C4-2B (cell line): Measurements from ENCODE around the gene EXOC3L2.
"Not testable (repeated sequence)": the region's sequence is repeated elsewhere in the genome, so short reads cannot be mapped to it uniquely, and the experiment has no call there.

Source experiments
- ZFX ChIP-seq: fragments of 450-650 bp; IDR thresholded peaks from 2 replicates; pipeline ENCODE4 v1.6.1; 2017
- TF ChIP-seq, protein P1 (sequence below): fragments of 450-650 bp; conservative IDR thresholded peaks from 2 replicates; pipeline ENCODE4 v1.5.1; 2017; ENCODE audit warnings: mild to moderate bottlenecking

DNA sequence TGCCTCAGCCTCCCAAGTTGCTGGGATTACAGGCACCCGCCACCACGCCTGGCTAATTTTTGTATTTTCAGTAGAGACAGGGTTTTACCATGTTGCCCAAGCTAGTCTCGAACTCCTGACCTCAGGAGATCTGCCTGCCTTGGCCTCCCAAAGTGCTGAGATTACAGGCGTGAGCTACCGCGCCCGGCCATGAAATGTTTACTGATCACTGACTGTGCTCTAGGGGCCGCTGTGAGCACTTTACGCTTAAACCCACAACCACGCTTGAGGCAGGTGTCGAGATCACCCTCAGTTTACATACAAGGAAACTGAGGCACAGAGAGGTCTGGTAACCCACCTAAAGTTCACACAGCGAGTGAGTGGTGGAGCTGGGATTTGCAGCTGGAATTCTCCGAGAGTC lies 24.7 kb upstream of the EXOC3L2 start:
- TF ChIP-seq, protein P1, sequence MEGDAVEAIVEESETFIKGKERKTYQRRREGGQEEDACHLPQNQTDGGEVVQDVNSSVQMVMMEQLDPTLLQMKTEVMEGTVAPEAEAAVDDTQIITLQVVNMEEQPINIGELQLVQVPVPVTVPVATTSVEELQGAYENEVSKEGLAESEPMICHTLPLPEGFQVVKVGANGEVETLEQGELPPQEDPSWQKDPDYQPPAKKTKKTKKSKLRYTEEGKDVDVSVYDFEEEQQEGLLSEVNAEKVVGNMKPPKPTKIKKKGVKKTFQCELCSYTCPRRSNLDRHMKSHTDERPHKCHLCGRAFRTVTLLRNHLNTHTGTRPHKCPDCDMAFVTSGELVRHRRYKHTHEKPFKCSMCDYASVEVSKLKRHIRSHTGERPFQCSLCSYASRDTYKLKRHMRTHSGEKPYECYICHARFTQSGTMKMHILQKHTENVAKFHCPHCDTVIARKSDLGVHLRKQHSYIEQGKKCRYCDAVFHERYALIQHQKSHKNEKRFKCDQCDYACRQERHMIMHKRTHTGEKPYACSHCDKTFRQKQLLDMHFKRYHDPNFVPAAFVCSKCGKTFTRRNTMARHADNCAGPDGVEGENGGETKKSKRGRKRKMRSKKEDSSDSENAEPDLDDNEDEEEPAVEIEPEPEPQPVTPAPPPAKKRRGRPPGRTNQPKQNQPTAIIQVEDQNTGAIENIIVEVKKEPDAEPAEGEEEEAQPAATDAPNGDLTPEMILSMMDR: not testable (repeated sequence)
- not testable (repeated sequence) for TF ChIP-seq ZFX
